ENCODE data around the gene NAT10.

Gene NAT10

DNA sequence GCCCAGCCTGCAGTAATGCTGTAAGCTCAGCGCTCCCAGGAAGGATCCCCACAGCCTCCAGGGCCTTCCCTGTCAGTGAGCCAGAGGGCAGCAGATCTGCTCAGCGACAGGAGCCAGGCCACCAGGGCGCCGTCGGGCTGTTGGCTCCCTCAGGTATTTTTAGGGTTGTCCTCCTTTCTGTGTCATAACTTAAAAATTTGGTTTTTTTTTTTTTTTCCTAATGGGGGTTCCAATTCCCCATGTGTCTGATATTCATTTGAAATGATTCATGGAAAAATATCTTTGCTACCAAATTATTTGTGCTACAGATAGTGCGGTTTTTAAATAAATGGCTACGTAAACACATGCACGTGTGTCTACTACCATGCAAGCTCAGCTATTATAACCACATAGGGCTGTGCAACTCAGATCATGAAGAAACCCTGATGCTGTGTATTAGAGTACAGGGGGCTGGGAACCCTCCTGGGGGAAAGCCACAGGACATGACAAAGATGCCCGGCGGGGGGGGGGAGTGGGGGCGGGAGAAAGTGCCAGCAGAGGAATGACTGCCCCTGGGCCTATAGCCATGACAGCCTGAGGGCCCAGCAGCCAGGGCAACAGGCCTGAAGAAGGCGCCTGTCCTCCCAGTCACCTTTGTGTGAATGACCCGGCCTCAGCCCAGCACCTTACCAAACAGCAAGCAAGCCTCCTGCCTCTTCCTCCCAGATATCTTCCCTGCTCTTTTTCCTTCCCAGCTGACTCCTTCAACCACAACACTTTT, 89.3 kb downstream of the NAT10 start:
- TF ChIP-seq JUND (IDR thresholded peaks at IDR 0.05; ENCODE audit: low read depth), result no peak

More for the DNA sequence above, 89.3 kb downstream of the NAT10 start:
- in situ Hi-C loops (cut with HindIII; ENCODE audit: low pct_unique_long_range_greater_than_20kb, low sequenced_read_pairs), result no loop called here
- DNase-seq (ENCODE audit: low read depth in 1 of 2, low spot score in 1 of 2), result no peak

All from T47D (cell line).